HL-60/S4 treated with retinoic acid at 250 ng/mL for 4 days and 3 days (cell line): ENCODE results near the gene VRK1.
"Not testable (repeated sequence)": the region's sequence is repeated elsewhere in the genome, so short reads cannot be mapped to it uniquely, and the experiment has no call there.

Source experiments
- in situ Hi-C: fragments of 300-500 bp; cut with MboI; formaldehyde crosslinking; loops from 2 replicates; pipeline ENCODE4 v1.7.0; 2022; ENCODE audit warnings: low sequenced_read_pairs

VRK1 gene, protein sequence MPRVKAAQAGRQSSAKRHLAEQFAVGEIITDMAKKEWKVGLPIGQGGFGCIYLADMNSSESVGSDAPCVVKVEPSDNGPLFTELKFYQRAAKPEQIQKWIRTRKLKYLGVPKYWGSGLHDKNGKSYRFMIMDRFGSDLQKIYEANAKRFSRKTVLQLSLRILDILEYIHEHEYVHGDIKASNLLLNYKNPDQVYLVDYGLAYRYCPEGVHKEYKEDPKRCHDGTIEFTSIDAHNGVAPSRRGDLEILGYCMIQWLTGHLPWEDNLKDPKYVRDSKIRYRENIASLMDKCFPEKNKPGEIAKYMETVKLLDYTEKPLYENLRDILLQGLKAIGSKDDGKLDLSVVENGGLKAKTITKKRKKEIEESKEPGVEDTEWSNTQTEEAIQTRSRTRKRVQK

DNA sequence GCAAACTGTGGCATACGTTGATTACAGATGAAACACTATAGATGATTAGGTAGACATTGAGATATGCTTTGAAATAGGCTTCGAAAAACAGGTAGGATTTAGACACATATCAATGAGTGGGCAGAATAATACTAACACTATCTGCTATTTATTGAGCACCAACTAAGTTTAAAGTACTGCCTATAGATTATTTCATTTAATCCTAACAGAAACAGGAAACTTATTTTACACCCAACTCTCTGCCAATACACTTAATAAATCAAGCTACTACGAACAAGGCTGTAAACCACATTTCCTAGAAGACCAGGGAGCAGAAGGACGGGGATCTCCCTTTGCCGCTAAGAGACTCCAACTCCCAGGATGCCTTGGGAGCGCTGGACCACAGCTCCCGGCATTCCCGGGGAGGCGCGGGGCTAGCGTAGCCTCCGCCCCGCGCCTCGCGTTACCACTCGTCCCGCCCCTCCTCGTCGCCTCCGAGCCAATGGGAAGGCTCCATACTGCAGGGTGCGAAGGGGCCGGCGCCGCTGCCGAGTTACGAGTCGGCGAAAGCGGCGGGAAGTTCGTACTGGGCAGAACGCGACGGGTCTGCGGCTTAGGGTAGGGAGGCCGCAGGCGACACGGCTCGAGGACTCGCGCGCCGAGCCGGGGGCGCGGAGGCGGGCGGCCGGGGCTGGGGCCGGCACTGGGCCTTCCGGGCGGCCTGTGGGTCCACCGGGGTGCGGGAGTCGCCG, at the start of gene VRK1:
Gene VRK1 (plus strand): TSS at position 532 of the 731 bp plus-strand sequence. CDS start 36,090 bp downstream, outside the sequence.
- in situ Hi-C loops = no loop called here

DNA sequence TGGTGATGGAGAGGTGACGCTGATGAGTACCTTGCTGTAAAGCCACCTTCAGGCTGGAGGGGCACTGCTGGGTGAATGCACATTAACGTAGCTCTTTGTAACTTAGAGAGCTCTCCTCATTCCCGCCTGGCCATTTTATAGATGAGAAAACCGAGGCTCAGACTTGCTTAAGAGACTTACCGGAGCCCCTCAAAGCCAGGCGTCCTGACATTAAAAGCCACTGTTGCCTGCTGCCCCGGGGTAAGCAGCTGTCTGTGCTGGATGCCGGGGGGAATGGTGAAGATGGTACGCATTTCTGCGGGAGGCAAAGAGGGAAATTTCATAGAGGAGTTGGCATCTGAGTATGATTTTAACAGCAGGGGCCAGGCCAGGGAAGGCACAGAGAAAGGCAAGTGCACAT, 49.6 kb upstream of the VRK1 start:
- in situ Hi-C loops = no loop called here

GRCh38 chr14:96748362-96748761, 48.8 kb upstream of the VRK1 start:
- in situ Hi-C loops = no loop called here

DNA sequence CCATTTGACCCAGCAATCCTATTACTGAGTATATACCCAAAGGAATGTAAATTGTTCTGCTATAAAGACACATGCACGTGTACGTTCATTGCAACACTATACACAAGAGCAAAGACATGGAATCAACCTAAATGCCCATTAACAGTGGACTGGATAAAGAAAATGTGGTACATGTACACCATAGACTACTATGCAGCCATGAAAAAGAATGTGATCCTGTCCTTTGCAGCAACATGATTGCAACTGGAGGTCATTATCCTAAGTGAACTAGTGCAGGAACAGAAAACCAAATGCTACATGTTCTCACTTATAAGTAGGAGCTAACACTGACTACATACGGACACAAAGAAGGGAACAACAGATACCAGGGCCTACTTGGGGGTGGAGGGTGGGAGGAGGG, 45.7 kb upstream of the VRK1 start:
- in situ Hi-C loops = no loop called here

GRCh38 chr14:96752125-96752524, 45.1 kb upstream of the VRK1 start:
- in situ Hi-C loops = no loop called here

GRCh38 chr14:96752594-96752993, 44.6 kb upstream of the VRK1 start:
- in situ Hi-C loops = no loop called here

DNA sequence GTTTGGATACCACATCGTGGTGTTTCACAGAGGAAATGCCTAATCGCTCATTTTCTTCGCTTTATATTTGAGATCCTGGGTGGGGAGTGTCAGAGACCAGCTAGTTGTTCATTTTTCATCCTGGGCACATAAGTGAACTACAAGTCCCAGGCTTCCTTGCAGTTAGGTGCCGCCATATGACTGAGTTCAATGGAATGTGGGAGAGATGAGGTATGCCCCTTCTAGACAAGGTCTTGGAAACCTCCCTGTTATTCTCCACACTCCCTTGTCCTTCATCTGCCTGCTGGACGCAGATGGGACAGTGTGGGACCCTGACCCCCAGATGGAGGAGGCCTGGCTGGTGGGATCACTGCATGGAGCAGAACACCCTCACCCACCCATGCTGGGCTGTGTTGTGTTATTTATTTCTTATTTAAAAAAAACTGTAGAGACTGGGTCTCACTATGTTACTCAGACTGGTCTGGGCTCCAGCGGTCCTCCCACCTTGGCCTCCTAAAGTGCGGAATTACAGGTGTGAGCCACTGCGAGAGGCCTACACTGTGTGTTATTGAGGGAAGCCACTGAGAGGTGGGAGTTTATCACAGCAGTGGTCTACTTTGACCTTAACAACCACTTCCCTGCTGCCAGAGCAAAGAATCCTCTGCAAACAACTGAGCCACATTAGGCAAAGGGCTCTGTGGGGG, 42.9 kb upstream of the VRK1 start:
- in situ Hi-C loops = no loop called here

DNA sequence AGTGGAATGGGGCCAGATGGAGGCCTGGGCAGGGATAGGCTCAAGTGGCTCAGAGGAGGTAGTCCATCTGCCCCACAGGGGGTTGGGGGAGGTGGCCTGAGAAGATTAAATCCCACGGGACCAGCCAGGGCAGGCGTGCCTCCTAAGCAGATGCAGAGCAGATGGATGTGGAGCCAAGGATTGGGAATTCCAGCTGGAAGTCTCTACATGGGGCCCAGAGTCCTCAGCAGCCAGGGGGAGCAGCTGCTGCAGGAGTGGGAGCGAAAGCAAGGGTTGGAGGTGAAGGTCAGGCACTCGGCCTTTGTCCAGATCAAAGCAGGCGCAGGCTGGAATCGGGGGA, 42.4 kb upstream of the VRK1 start:
- in situ Hi-C loops = no loop called here

DNA sequence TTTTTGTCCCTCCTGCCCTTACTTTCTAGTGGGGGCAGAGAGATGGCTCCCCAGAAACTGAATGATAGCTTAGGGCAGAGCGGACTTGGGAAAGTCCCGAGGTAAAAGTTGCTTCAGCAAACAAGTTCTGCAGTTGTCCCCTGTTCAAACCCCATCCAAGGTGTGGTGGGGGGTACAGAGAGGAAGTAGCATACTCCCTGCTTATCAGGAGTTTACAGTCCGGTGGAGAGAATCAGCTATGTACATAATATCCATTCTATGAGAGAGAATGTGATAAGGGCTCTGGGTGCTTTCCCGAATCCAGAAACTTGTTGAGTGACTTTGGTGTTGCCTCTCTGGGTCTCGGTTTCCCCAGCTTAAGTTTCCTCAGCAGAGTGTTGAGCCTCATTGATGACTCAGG, 40.4 kb upstream of the VRK1 start:
- in situ Hi-C loops = no loop called here

- in situ Hi-C loops = no loop called here
Observed at GRCh38 chr14:96757456-96757855, 39.7 kb upstream of the VRK1 start.

- in situ Hi-C loops = no loop called here
Observed at GRCh38 chr14:96761066-96761465, 36.1 kb upstream of the VRK1 start.

- in situ Hi-C loops = no loop called here
Observed at GRCh38 chr14:96762650-96763049, 34.5 kb upstream of the VRK1 start.

- in situ Hi-C loops = no loop called here
Observed at GRCh38 chr14:96764012-96764411, 33.2 kb upstream of the VRK1 start.

DNA sequence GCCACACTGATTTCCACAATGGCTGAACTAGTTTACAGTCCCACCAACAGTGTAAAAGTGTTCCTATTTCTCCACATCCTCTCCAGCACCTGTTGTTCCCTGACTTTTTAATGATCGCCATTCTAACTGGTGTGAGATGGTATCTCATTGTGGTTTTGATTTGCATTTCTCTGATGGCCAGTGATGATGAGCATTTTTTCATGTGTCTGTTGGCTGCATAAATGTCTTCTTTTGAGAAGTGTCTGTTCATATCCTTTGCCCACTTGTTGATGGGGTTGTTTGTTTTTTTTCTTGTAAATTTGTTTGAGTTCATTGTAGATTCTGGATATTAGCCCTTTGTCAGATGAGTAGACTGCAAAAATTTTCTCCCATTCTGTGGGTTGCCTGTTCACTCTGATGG, 32.0 kb upstream of the VRK1 start:
- in situ Hi-C loops = not testable (repeated sequence)

DNA sequence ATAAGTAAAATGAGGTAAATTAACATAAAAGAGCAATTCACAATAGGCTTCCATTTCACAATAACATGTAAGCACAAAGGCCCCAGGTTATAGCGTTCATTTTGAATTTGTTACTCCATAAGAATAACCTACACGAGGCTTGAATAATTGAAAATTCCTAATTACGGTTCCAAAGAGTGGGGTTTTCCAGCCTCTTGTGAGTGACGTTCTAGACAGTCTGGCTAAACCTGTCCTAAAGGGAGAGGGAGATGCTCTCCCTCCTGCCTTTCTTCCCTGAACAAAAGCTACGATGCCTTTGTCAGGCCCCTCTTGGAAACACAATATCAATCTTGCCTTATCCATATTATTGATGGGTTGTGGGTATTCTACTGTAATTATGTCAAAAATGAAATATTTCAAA, 24.3 kb upstream of the VRK1 start:
- in situ Hi-C loops = no loop called here

DNA sequence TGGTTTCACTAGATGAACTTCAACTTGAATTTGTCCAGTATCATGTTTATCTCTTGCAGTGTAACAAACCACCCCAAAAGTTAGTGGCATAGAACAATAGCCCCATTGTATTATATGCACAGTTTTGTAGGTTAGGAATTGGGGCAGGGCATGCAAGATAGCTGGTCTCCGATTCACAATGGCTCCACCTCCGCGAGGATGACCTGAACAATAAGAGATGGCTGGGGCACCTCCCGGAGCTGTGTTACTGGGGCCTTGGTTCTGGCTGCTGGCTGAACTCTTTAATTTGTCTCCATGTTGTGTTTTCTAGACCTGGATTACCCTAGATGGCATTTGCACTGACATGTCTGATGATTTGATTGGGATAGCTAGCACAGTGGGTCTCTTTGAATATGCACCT, 20.4 kb upstream of the VRK1 start:
- in situ Hi-C loops = no loop called here

DNA sequence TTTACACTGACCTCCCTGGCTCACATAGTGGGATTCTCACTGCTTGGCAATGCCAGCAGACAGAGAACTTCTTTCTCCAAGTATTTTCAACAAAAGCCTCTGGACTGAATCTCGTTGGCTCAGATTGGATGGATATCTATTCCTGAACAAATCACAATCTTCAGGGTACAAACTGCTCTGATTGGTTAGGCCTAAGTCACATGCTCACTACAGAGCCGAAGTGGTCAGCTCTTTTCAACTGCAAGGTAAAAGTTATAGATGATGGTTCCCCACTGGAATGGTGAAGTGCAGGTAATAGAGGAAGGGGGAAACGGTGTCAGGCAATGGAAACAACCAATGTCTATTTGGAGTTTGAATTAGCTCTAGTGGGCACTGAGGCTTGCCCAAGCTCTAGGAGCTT, 16.7 kb upstream of the VRK1 start:
- in situ Hi-C loops = no loop called here

- in situ Hi-C loops = no loop called here
Observed at GRCh38 chr14:96781371-96781770, 15.8 kb upstream of the VRK1 start.

- in situ Hi-C loops = no loop called here
Observed at GRCh38 chr14:96782436-96782835, 14.7 kb upstream of the VRK1 start.

DNA sequence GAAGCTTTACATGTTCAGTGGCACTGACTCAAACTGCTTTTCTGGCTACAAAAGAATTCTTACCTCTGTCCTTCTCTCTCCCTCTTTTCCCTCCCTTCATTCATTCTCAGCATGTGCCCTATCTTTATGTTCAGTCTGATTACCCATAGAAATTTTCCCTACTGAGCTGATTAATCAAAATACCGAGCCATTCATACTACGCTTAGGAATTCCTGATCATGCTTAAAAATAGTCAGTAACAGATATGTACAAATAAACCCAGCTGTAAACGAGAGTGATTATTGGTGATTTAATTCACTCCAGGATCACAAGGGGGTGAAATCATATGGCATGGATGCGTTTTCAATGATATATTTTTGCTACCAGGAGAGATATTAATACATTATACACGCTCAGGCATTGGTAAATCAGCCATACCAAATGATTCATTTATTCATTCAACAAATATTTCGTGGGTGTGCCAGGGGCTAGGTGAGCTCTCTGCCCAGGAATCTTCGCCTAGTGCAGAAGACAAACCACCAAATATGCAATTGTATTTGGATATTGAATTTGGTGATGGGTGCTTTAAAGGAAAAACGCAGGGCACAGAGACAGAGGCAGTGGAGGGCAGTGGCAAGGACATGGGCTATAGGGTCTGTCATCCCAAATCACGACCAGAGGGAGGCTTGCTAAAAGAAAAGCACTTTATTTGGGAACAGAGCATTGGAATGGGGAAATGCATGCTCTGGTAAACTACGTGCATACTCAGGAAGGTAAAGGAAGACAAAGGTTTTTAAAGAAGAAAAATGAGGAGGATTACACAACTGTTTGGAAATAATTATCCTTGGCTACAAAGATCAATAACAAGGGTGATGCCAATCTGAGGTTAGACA, 13.9 kb upstream of the VRK1 start:
- in situ Hi-C loops = no loop called here

DNA sequence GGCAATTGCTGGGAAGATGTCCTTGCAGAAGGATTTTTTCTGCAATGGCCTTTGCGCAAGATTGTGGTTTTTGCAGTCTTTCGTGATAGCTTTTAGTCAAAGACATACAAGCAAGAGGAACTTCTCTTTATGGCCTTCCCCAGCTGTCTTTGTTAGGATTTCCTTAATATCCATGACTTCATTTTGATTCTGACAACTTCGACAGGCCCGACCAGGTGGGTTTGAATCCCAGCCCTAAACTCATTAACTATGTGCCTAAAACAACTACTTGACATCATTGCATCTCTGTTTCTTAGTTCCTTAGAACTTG, 13.3 kb upstream of the VRK1 start:
- in situ Hi-C loops = no loop called here
